ENCODE data around the gene PNPLA2. TPM values are rescaled to one million over a fixed set of nuclear protein-coding genes. Genes with fewer than 3 reads are reported as not detected.

PNPLA2 gene
- total RNA-seq (2014; rRNA removed; shearing (Covaris generic)): 15.1 and 19.8 TPM in 2 replicates
- total RNA-seq (2022): 41.2 and 57.5 TPM in 2 replicates
- Bru-seq, nascent RNA: percentile 44 among the genes with signal in this experiment
- percentile 77 among the genes with signal in this experiment for BruChase-seq, experiment 1, labeled RNA remaining after a 6-hour chase
- BruChase-seq, experiment 2, labeled RNA remaining after a 2-hour chase: percentile 62 among the genes with signal in this experiment
- long read RNA-seq, partial matches to known transcripts: 42 of 51 reads
- long read RNA-seq, other reads (novel, unspliced or antisense): 9 of 51 reads

GRCh38 chr11:818396-819128 is at the start of gene PNPLA2:
Gene PNPLA2 (plus strand): TSS chr11:818914. CDS start chr11:819719, 805 bp downstream.
- Histone ChIP-seq H4K20me1 (ENCODE audit: insufficient read depth, low read length) (no peaks in the 10 kb centered on the region), H3K9me2 (ENCODE audit: insufficient read depth, low read length) (no peaks in the 10 kb centered on the region), H3K4me1 (ENCODE audit: insufficient read depth, low read length, poor library complexity, severe bottlenecking) (peaks cover 21% of the 10 kb centered on the region), H3K79me2 (ENCODE audit: insufficient read depth, low read depth, low read length) (no peaks in the 10 kb centered on the region), H3K9me3 (ENCODE audit: low read length) (no peaks in the 10 kb centered on the region), H3K36me3 (ENCODE audit: insufficient read depth, low read length) (peaks cover 26% of the 10 kb centered on the region), H3K4me2 (ENCODE audit: low read length) (peak within 1 kb of the TSS; percentile 97), H3K27ac (ENCODE audit: low read depth, low read length, poor library complexity, severe bottlenecking) (peak within 1 kb of the TSS; percentile 34), H3K4me3 (ENCODE audit: low read depth, low read length, poor library complexity, severe bottlenecking) (peak within 1 kb of the TSS; percentile 76), H2AFZ (ENCODE audit: low read length) (0 out of 2 replicates have a peak within 1 kb of the TSS, but pooled peaks have one; percentile 14)
- intact Hi-C loops (cut with micrococcal nuclease; ENCODE audit: unreplicated experiment): no loop called here
- ChIA-PET CTCF (ENCODE audit: unreplicated experiment) (no interaction called here), POLR2A (interaction anchor here (1.1 to 1.8 kb wide), 6 partner anchors 8 to 25 kb away, joined by 3 to 11 read pairs (median 4); partner anchors contain the start of genes CRACR2B, RPLP2 and TSPAN4)
- no TSS peak for BruUV-seq (replicated peaks)
- no peak for DNase-seq (ENCODE audit: low spot score)
- TF ChIP-seq EZH2phosphoT487 (IDR thresholded peaks at IDR 0.05; ENCODE audit: borderline replicate concordance, low read depth, low read length) (no peak), CTCF (conservative IDR thresholded peaks at IDR 0.05; ENCODE audit: low read length) (no peak)

- no peak for TF ChIP-seq CTCF (conservative IDR thresholded peaks at IDR 0.05; ENCODE audit: low read length)
- no peak for TF ChIP-seq EZH2phosphoT487 (IDR thresholded peaks at IDR 0.05; ENCODE audit: borderline replicate concordance, low read depth, low read length)
- BruUV-seq (replicated peaks): TSS peak; percentile 55
- no peak overlapping the region for H3K4me2 ChIP-seq (ENCODE audit: low read length)
- peaks cover 88% of the 10 kb centered on the region for H3K36me3 ChIP-seq (ENCODE audit: insufficient read depth, low read length)
- H3K79me2 ChIP-seq (ENCODE audit: insufficient read depth, low read depth, low read length): peaks cover 14% of the 10 kb centered on the region
- intact Hi-C loops (cut with micrococcal nuclease; ENCODE audit: unreplicated experiment): no loop called here
- peaks cover 3% of the 10 kb centered on the region for H3K4me1 ChIP-seq (ENCODE audit: insufficient read depth, low read length, poor library complexity, severe bottlenecking)
- no peak overlapping the region for H2AFZ ChIP-seq (ENCODE audit: low read length)
- POLR2A ChIA-PET: no interaction called here
- CTCF ChIA-PET (ENCODE audit: unreplicated experiment): no interaction called here
- DNase-seq (ENCODE audit: low spot score): no peak
- H3K9me3 ChIP-seq (ENCODE audit: low read length): no peaks in the 10 kb centered on the region
- H3K4me3 ChIP-seq (ENCODE audit: low read depth, low read length, poor library complexity, severe bottlenecking): no peak overlapping the region
- no peaks in the 10 kb centered on the region for H4K20me1 ChIP-seq (ENCODE audit: insufficient read depth, low read length)
- no peak overlapping the region for H3K27ac ChIP-seq (ENCODE audit: low read depth, low read length, poor library complexity, severe bottlenecking)
- H3K9me2 ChIP-seq (ENCODE audit: insufficient read depth, low read length): no peaks in the 10 kb centered on the region
These were observed 48.6 kb upstream of the PNPLA2 start for GRCh38 chr11:769887-770641.
